HFF-Myc (cell line): ENCODE results near the gene CEP131.
"Not testable (repeated sequence)": the region's sequence is repeated elsewhere in the genome, so short reads cannot be mapped to it uniquely, and the experiment has no call there.

ENCODE experiments used
- DNase-seq: peaks from one replicate; pipeline ENCODE4 v3.0.0-alpha.2; 2011; ENCODE audit warnings: low read depth; ENCODE audit errors: extremely low read depth
- H3K4me3 ChIP-seq: replicated peaks from 2 replicates; pipeline ENCODE4 v1.5.1; 2011; ENCODE audit warnings: low read depth, mild to moderate bottlenecking, control low read depth, low read length
- CTCF ChIP-seq: IDR thresholded peaks from 2 replicates; pipeline ENCODE4 v1.5.1; 2012; ENCODE audit warnings: mild to moderate bottlenecking, low read depth, low read length, control low read depth; ENCODE audit errors: missing control alignments

The CEP131 gene

GRCh38 chr17:81148986-81149533 lies 73.7 kb downstream of the CEP131 start:
- no peak overlapping the region for H3K4me3 ChIP-seq
- DNase-seq: no peak
- TF ChIP-seq CTCF: no peak

GRCh38 chr17:81148571-81148970 lies 74.2 kb downstream of the CEP131 start:
- no peak for TF ChIP-seq CTCF
- no peak overlapping the region for H3K4me3 ChIP-seq
- DNase-seq: no peak

- H3K4me3 ChIP-seq: no peak overlapping the region
- no peak for DNase-seq
- TF ChIP-seq CTCF: no peak
These were observed 75.1 kb downstream of the CEP131 start for GRCh38 chr17:81147701-81148100.

- H3K4me3 ChIP-seq, DNase-seq: not testable (repeated sequence)
These were observed 76.6 kb downstream of the CEP131 start for GRCh38 chr17:81146208-81146607.

- DNase-seq: no peak
- H3K4me3 ChIP-seq: no peak overlapping the region
- no peak for TF ChIP-seq CTCF
These were observed 78.4 kb downstream of the CEP131 start for GRCh38 chr17:81144423-81144781.

GRCh38 chr17:81143717-81144422 lies 78.9 kb downstream of the CEP131 start:
- TF ChIP-seq CTCF: no peak
- H3K4me3 ChIP-seq: no peak overlapping the region
- no peak for DNase-seq

GRCh38 chr17:81143200-81143527 lies 79.6 kb downstream of the CEP131 start:
- no peak overlapping the region for H3K4me3 ChIP-seq
- TF ChIP-seq CTCF: no peak

More at GRCh38 chr17:81143200-81143527, 79.6 kb downstream of the CEP131 start:
- DNase-seq: no peak
